Activated CD4-positive, alpha-beta T cell treated with anti-CD3 and anti-CD28 coated beads, Interleukin-2, amount 50 U/mL, for 24 hours (primary cell): ENCODE measurements around the gene LTBP2.

Source experiments
- DNase-seq, 2 donors: peaks; one replicate each; pipeline ENCODE4 v3.0.0-alpha.2; 2020; ENCODE audit warnings: low read depth in 1 of 2, low spot score in 1 of 2

The LTBP2 gene

DNA sequence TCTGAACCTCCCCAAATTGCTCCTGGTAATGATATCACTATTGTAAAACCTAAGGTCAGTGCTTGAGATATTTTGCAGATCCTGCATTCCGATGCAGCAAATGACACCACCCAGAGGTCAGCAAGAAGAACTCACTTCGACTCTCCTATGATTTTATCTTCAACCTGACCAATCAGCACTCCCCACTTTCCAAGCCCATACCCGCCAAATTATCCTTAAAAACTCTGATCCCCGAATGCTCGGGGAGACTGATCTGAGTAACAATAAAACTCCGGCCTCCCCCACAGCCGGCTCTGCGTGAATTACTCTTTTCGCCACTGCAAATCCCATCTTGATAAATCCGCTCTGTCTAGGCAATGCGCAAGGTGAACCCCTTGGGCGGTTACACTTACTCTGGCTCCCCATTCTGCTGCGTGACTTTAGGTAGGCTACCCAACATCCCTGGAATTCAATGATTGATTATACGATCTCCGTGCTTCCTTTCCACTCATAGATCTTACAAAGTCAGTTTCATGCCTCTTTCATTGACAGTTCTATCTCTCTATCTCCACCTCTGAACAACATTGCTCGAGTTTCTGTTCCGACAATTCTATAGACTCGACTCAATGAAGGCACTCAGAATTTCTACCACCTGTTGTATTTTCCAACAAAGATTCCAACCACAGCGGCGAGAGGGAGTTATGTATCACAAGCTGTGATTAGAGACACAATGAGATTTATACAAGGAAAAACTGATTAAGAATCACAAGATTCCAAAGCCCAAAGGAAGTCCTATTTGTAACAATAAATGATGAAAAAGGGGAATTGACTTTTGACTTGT, 119.9 kb downstream of the LTBP2 start:
- no peak for DNase-seq

DNA sequence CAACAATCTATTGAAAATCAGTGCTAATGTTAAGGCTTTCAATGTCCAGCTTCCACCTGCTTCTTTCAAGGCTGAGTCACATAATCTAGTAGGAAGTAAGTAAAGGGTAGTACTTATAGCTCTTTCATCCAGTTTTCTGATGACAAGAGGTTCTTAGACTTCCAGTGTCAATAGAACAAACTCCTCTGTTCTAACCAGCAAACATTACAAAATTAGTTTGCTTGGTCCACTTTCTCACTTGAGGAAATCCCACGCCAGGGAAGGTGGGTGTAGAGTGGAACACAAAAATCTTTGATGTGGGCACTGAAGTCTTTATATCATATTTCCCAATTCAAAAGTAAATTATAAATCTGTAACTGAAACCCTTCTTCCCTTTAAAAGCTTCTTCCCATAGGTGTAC, 121.6 kb downstream of the LTBP2 start:
- no peak for DNase-seq

DNA sequence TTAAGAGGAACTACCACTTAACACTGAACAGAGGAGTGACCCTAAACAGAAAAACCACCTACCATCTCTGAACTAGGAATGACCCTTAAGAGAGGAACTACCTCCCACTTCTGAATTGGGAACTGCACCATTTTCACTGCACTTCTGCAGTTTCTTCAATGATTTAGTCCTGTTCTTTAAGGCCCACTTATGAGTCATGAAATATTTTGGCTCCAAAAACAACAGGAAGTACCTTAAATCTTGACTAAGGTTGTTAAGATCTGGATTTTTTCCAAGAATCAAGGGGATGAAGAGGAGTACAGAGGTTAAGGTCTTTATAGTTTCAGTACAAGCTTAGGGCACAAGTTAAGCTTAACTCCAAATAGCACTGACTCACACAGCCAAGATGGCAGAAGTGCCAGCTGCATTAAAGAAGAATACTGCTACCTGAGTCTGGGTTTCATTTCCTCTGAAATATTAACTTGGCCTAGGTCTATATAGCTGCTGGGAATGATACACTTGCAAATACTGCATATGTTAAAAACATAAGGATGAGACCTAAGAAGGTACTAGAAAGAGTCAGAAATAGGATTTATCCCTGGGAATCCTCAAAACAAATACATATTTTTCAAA, 123.1 kb downstream of the LTBP2 start:
- no peak for DNase-seq

DNA sequence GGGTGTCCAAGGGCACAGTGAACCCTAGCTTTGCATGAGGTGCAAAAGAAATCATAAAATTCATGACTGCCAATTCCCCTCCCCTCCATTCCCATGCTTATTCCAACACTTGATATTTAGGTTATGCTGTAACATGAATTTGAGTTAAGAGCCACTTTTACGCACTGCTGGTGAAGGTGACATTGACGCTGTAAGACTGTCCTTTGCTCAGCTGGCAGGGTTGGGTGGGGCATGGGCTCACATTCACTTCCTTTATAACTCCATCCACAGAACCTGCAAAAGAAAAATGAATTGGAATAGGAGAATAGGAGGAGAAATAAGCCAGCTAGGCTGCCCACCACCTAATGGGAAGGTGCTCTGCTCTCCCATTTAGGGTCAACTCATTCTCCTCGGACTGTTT, 125.9 kb downstream of the LTBP2 start:
- no peak for DNase-seq

DNA sequence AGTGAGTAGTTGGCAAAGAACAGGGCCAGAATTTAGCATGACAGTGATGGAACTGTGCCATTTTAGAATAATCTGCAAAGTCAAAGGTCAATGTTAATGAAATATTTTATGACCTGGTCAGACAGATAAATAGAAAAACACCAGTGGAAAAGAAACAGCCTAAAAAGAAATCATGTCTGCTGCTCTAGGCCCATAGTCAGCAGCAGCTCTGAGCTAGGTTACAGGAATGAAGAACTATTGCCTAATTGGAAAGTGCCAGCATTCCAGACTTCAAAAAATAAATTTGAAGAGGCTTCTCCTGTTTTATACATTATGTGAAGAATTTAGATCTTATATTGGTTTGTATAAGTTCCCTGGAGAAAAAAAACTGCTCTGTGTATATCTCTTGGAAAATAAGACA, 128.7 kb downstream of the LTBP2 start:
- no peak for DNase-seq

DNA sequence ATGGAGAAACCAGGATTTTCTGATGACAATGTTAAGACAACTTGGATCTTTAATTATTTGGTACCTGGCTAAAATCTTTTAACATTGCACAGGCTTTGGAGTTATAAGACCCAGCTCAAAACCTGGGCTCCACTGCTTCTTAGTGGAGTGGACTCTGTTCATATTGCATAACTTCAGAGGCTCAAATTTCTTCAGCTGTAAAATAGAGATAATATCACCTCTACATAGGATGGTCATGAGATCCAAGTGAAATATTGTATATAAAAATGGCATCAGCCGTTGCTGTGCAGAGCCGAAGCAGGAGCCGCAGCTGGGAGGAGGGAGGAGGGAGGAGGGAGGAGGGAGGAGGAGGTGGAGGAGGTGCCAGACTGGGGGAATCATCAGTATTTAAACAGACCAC, 129.5 kb downstream of the LTBP2 start:
- DNase-seq, result no peak

DNA sequence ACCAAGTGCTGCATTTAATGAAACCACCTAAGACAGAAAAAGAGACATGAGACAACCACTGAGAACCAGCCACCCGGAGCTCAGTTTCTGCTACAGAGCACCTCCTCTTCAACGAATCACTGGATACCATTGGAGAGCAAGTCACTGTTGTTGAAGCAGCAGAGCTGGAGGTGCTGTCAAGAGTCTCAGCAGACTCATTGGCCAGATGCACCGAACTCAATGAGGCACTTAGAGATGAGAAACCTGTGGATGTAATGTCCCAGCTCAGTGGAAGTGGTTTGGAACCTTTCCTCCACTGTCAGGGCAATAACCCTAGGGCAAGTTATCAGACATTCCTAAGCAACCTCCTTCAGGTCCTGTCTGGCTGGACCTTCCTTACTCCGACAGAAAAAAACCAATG, 132.0 kb downstream of the LTBP2 start:
- DNase-seq, result no peak

DNA sequence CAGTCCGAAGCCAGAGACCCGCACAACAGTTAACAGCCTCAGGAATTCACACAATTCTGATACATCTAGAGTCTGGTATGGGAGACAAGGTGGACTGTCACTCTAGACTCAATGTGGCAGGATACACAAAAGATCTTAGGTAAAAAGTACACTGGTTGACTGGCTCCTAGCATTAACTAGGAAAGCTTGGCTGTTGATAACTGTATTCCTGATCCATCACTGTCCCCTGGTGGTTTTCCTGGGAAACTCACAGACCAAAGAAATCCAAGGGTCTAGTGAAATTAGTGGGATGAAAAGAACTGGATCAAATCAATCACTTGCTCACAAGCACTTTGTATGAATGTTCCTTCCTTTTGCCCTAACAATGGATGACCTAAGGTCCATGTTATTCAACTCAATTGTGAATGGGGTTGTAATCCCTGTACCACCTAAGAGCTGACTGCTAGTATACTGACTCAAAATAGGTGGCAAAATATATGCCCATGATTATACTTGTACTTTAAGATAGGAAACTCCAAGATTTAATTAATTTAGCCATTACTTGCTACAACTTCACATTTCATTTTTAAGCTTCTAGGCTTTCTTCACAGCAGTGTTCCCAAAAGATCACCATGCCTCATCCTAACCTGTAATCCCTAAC, 132.9 kb downstream of the LTBP2 start:
- no peak for DNase-seq

DNA sequence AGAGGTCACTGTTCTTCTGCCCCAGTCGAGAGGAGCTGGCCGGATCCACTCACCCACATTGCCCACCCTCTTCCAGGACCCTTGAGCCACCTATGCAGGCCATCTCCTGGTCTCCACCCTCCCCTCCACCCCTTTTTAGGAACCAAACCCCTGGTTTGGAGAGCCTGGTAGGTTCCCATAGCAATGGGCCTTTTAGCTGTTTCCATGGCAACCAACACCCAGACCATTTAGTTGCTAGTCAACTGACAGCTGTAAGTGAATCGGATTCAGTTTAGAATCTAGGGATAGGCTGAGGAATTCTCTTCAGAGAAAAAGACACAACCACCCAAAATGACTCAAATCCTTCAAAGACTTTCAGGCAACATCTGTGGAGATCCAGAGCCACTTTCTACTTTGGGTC, 135.4 kb downstream of the LTBP2 start:
- no peak for DNase-seq

DNA sequence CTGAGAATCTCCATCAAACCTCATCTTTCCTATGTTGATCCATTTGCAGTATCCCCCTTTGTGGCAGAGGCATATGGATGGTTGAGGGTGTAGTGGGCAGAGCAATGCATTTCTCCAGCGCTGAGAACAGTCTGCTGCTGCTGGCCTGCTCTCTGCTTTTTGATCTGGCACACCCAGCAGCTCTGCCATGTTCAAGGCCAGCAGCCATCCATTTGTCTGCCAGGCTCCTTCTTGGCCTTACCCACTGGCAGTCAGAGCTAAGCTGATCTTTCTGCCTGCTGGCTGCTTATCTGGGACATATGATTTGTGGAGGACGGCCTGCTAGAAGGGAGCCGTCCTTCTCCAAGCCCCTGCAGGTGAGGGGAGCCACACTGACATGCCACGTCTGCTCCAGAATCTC, 135.9 kb downstream of the LTBP2 start:
- DNase-seq, result no peak

DNA sequence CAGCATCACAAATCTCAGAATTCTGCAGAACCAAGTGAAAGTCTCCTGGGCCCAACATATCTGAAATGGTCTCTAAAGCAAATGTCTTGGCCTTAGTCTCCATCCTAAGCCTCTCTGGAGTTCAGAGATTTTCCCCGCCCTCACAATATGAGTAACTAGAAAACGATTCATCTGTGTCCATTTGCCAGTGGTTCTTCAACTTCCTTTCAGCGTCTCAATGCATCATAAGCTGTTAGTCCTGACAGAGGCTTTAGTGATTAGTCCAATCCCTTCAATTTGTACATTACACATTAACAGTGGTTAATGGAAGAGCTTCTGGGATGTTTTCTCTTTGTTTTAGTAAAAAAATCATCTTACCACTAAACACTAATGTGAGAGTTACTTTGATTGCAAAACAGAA, 136.4 kb downstream of the LTBP2 start:
- no peak for DNase-seq

DNA sequence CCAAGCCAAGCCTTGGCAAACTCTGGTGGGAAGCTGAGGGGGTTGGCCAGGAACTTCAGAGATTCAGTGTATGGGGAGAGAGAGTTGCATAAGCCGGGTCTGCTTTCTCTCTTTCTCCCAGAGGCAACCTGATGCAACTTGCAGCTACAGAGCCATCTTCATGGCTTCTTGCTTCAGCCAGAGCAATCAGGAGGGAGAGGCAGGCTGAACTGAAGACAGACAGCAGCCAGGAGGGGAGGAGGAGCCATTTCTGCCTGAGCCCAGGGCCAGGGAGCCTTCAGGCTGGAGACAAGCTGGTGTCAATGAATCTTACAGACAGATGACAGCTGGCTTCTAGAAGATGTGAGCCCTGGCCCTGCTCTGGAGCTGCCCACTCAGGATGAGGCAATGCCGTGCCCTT, 137.7 kb downstream of the LTBP2 start:
- no peak for DNase-seq

DNA sequence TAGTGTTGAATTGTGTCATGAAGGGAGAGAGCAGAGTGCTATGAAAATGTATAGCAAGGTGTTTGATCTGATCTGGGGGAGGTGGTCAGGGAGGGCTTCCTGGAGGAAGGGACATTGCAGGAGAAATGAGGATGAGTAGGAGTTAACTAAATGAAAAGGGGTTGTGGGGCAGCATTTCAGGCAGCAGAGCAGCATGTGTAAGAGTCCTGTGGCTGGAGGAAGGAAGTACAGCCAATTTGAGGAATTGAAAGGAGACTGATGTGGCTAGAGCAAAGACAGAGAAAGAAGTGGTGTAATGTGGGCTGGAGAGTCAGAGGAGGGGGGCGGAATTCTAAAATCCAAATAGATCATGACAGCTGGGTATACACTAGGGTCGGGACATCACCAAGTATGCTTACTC, 139.4 kb downstream of the LTBP2 start:
- DNase-seq, result no peak

DNA sequence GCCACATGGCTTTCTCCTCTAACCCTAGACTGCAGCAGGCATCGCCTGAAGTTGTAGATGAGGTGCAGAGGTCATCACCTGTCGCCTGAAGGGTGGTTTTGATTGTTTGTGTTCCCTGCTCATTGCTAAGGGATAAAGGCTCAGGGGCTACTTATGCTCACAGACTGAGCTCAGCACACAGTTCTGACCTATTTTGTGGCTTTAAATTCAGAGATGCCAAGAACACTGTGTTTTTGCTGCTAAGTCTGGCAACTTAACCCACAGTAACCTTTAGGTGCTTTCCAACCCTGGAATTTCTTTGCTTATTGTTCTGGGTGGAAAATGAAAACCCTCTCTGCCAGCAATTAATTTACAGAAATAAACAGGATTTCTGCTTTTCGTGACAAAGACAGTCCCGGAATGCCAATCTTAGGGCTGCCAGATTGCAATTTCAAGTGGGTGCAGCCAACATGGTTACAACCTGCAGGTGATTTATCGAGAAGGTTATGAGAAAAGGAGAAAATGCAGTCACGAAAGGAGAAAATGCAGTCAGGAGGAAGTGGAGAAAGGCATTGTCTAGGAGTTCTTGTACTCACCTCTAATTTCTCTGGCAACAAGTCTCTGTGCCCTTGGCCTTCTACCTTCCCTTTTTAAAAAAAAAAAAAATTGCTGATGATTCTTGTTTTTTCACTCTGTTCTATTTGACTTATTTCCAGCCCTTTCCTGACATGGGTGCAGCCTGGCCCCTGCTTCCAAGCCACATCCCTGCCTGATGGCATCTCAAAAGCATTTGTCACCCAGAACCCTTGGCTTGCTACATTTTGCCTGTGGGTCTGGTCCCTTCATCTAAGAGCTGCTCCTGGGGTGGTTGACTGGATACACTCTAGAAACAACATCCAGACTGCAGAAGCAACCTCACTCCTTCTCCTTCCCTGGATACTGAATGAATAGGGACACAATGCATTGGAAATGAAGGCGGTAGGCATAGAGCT, 142.2 kb downstream of the LTBP2 start:
- no peak for DNase-seq

DNA sequence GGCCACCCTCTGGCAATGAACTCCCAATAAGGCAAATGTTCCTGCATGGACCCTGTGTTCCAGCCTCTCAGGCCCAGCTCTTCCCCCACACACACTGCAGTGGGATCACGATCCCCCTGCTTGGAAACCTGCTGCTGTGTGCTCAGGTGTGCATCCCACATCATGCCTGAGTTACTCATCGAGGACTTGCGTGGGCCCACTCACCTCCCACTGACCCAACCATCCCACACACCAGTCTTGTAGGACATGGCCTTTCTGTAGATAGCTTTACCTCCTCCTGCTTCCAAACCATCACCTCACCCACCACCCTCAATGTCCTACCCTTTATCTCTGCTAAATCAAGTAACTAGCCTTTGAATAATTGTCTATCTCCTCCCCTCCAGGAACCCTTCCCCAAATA, 143.5 kb downstream of the LTBP2 start:
- DNase-seq, result no peak

DNA sequence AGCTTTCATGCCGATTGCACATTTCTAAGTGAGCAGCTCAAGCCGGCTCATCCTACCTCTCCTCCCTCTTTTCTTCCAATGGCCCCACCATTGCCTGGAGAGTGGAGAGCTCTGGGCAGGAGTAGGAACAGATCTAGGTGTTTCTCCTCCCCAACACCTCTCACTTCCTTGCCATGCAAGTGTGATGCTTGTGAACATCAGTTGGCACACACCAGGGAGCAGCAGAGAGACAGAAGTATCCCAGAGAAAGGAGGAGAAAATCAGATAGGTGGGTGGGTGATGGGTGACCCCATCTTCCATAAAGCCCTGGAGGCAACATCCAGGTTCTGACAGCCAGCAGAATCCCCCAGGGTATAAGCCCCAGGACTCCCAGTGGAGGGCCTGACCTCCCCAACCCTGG, 146.7 kb downstream of the LTBP2 start:
- no peak for DNase-seq

DNA sequence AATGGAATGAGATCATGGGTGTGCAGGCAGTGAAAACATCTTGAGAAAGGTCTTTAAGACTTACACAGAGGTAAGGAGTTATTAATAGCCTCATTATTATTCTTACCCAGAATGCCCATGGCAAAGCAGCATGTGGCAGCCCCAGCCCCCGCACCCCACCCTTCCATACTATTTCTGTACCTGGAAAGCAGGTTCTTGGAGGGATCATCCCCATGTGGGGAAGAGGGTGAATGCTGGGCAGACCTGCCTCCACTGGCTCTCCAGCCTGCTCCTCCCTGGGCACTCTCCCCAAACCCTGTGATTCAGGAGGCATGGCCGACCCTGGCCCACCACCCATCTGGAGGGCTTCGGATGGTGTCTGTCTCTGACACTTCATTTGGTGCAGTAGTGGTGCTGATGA, 147.3 kb downstream of the LTBP2 start:
- DNase-seq, result no peak

DNA sequence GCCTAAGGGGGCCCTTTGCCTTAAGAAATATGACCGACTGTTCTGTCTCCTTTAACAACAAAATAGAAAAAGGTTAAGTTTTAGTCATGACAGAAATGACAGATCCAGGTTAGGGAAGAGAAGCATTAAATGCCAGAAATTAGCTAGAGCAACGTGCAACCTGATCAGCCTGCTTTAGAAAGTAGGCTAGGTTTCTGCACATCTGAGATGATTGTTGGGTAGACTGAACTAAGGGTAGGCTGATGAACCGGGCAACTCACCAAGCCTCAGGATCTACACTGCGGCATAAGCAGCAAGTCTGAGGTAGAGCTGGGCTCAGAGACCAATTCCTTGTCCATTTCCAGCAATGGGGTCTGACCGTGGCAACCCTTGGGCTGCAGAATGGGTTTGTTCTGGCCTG, 148.3 kb downstream of the LTBP2 start:
- DNase-seq, result no peak

DNA sequence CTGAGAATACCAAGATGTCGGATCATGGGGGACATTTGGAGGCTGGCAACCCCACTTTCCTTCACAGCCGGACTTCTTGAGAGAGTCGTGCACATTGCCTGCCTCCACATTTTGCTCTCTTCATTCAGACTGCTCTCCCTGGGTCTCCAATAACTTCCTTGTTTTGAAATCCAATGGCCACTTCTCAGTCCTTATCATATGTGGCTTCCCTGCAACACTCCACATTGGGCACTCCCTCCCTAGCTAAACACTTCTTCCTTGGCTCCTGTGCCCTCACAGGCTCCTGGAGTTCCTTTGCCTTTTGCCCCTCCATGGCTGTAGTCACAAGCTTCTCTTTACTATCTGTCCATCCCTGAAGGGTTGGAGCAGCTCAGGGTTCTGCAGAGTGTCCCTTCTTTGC, 149.0 kb downstream of the LTBP2 start:
- no peak for DNase-seq

DNA sequence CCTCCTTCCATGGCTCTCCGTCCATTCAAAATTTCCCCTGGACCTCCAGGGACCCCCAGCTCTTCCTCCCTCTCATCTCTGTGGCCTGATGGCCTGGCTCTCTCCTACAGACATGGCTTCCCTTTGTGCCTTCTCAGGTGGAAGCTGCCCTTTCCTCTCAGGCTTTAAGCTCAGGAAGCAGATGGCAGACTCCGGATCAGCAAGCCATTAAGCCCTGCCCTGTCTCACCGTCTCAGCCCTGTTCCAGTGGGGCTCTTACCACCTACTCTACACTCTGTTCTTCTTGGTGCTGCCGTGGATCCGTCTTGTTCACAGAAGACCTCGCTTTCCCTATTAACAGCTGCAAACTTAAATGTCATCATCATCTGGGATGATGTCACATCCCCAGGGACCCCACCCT, 152.1 kb downstream of the LTBP2 start:
- no peak for DNase-seq

DNA sequence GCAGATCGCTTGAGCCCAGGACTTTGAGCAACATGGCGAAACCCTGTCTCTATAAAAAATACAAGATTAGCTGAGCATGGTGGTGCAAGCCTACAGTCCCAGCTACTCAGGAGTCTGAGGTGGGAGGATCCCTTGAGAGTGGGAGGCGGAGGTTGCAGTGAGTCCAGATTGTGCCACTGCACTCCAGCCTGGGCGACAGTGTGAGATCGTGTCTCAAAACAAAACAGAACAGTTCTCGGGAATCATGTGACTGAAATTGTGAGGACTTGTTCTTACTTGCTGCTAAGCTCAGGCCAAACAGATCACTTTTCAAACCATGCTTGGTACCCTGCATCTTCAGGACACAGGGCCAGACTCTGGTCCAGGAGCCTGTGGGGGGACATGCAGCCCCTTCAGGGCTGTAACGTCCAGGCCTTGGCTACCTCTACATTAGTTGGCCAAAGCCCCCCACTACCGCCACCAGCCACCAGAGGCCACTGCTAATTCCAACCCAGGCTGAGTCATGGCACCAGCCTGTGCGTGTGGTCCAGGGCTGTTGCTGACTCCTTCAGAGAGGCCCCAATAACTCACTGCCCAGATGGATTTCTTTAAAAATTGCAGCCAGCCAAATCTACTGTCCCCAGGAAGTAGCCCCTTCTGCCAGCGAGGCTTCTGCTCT, 152.6 kb downstream of the LTBP2 start:
- DNase-seq, result peak in 1 of 2 donors; percentile 4
